ENCODE data around the gene PDE1A. TPM values are rescaled to one million over a fixed set of nuclear protein-coding genes. Genes with fewer than 3 reads are reported as not detected.
A peak's percentile ranks its signal among the peaks of the same experiment; 100 is the strongest.

PDE1A gene
- total and polyA plus RNA-seq, 4 donors, result 1.0 to 11.8 (median 3.6) TPM

DNA sequence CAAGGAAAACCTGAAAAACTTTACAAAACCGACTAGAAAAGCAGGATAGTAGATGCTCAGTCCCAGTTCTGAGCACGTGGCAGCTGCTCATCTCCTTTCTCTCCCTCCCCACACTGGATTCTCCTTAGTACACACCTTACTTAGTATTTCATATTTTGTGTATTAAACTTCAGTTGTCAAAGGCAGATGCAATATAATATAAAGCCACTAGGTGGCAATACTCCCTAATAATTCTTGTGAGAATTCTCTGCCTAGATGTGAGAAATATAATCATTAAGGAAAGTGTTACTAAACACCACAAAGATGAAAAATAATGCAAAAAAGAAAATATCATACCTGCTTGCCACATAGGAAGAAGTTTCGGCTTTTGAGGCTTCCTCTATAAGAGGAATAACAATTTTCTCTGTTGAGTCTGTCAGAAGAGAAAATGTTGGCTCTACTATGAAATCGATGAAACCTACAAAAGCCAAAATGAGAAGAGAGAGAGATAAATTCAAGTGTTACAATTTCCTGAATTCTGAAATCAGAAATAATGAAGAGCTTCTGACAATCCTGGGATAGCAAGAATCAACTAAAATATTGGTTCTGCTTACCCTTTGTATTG lies 240.6 kb downstream of the PDE1A start:
- H3K4me1 ChIP-seq (ENCODE audit: control insufficient read depth in 5 of 5, insufficient read depth in 5 of 5, low read length in 5 of 5), result peaks cover 0 to 3% (median 0%) of the 10 kb centered on the region in 5 donors
- 36 to 39% methylated on average over 4 of the region's 4 CpGs for WGBS, 2 donors
- peak in 2 of 3 donors; percentile 52 to 54 for DNase-seq
- no peak overlapping the region for H3K4me3 ChIP-seq
- H3K27me3 ChIP-seq (ENCODE audit: control insufficient read depth in 3 of 3, insufficient read depth in 3 of 3, low read length in 2 of 3), result no peaks in the 10 kb centered on the region
- H3K9ac ChIP-seq (ENCODE audit: insufficient read depth in 1 of 2, low read length in 2 of 2), result no peak overlapping the region
- TF ChIP-seq, protein P1, sequence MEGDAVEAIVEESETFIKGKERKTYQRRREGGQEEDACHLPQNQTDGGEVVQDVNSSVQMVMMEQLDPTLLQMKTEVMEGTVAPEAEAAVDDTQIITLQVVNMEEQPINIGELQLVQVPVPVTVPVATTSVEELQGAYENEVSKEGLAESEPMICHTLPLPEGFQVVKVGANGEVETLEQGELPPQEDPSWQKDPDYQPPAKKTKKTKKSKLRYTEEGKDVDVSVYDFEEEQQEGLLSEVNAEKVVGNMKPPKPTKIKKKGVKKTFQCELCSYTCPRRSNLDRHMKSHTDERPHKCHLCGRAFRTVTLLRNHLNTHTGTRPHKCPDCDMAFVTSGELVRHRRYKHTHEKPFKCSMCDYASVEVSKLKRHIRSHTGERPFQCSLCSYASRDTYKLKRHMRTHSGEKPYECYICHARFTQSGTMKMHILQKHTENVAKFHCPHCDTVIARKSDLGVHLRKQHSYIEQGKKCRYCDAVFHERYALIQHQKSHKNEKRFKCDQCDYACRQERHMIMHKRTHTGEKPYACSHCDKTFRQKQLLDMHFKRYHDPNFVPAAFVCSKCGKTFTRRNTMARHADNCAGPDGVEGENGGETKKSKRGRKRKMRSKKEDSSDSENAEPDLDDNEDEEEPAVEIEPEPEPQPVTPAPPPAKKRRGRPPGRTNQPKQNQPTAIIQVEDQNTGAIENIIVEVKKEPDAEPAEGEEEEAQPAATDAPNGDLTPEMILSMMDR (IDR thresholded peaks at IDR 0.05; ENCODE audit: control extremely low read depth, extremely low read depth), result peak; percentile 33
- ATAC-seq (ENCODE audit: insufficient read depth, low FRiP score), result peak; percentile 58
- H3K36me3 ChIP-seq (ENCODE audit: control insufficient read depth in 4 of 4, insufficient read depth in 4 of 4, low read length in 4 of 4), result peaks cover 0 to 4% (median 0%) of the 10 kb centered on the region in 4 donors
- H3K27ac ChIP-seq (ENCODE audit: low read depth in 1 of 2, low read length in 1 of 2), result no peak overlapping the region
- H3K9me3 ChIP-seq (ENCODE audit: control insufficient read depth in 4 of 4, insufficient read depth in 3 of 4, low read length in 3 of 4), result peaks cover 0 to 3% (median 0%) of the 10 kb centered on the region in 4 donors

DNA sequence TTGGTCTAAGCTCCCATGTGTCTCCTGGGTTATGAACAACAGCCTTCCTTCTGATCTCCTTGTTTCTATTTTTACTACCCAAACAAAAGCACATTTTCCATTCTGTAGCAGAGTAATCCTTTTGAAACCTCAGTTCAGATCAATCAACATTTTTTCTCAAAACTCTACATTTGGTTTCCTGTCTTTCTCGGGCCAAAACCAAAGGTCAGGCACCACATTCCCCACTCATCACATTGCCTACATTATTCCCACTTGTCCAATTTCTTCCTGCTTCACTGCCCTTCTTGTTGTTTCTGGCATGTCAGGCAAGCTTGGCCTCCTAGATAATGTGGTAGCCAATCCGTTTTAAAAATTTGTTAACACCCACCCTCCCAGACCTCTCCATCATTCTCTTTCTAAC lies 244.4 kb downstream of the PDE1A start:
- H3K9ac ChIP-seq (ENCODE audit: insufficient read depth in 1 of 2, low read length in 2 of 2), result no peak overlapping the region
- H3K36me3 ChIP-seq (ENCODE audit: control insufficient read depth in 4 of 4, insufficient read depth in 4 of 4, low read length in 4 of 4), result peaks cover 0 to 4% (median 0%) of the 10 kb centered on the region in 4 donors
- 72 to 74% methylated on average over 2 of the region's 2 CpGs for WGBS, 2 donors
- TF ChIP-seq, protein P1 (IDR thresholded peaks at IDR 0.05; ENCODE audit: control extremely low read depth, extremely low read depth), result no peak
- H3K27me3 ChIP-seq (ENCODE audit: control insufficient read depth in 3 of 3, insufficient read depth in 3 of 3, low read length in 2 of 3), result no peaks in the 10 kb centered on the region
- H3K9me3 ChIP-seq (ENCODE audit: control insufficient read depth in 4 of 4, insufficient read depth in 3 of 4, low read length in 3 of 4), result peaks cover 0 to 3% (median 0%) of the 10 kb centered on the region in 4 donors
- ATAC-seq (ENCODE audit: insufficient read depth, low FRiP score) (no peak), DNase-seq (peak in 1 of 3 donors; percentile 9)
- no peak overlapping the region for H3K27ac ChIP-seq (ENCODE audit: low read depth in 1 of 2, low read length in 1 of 2)
- peaks cover 0 to 3% (median 0%) of the 10 kb centered on the region in 5 donors for H3K4me1 ChIP-seq (ENCODE audit: control insufficient read depth in 5 of 5, insufficient read depth in 5 of 5, low read length in 5 of 5)
- no peak overlapping the region for H3K4me3 ChIP-seq

DNA sequence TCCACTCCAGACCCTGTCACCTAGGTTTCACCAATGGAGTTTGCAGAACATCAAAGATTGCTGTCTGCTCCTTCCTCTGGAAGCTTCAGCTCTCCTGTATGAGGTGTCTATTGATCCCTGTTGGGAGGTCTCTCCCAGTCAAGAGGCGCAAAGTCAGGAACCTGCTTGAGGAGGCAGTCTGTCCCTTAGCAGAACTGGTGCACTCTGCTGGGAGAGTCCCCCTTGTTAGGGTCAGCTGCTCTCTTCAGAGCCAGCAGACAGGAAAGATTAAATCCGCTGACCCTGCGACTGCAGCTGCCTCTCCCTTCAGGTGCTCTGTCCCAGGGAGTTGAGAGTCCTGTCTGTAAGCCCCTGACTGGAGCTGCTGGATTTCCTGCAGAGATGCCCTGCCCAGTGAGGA lies 245.5 kb downstream of the PDE1A start:
- ATAC-seq (ENCODE audit: insufficient read depth, low FRiP score), result no peak
- Histone ChIP-seq H3K9ac (ENCODE audit: insufficient read depth in 1 of 2, low read length in 2 of 2) (no peak overlapping the region), H3K27me3 (ENCODE audit: control insufficient read depth in 3 of 3, insufficient read depth in 3 of 3, low read length in 2 of 3) (no peaks in the 10 kb centered on the region), H3K4me3 (no peak overlapping the region), H3K9me3 (ENCODE audit: control insufficient read depth in 4 of 4, insufficient read depth in 3 of 4, low read length in 3 of 4) (peaks cover 0 to 3% (median 0%) of the 10 kb centered on the region in 4 donors), H3K36me3 (ENCODE audit: control insufficient read depth in 4 of 4, insufficient read depth in 4 of 4, low read length in 4 of 4) (peaks cover 0 to 4% (median 0%) of the 10 kb centered on the region in 4 donors), H3K27ac (ENCODE audit: low read depth in 1 of 2, low read length in 1 of 2) (no peak overlapping the region), H3K4me1 (ENCODE audit: control insufficient read depth in 5 of 5, insufficient read depth in 5 of 5, low read length in 5 of 5) (no peaks in the 10 kb centered on the region)
- TF ChIP-seq, protein P1 (IDR thresholded peaks at IDR 0.05; ENCODE audit: control extremely low read depth, extremely low read depth), result no peak
- WGBS, 2 donors, result 94 to 97% methylated on average over 3 of the region's 3 CpGs
- DNase-seq, result no peak

Measured in lung (tissue), 12 donors.